Right ventricle myocardium inferior (tissue), 1 donor: Measurements from ENCODE around the gene SOCS2. TPM values are rescaled to one million over a fixed set of nuclear protein-coding genes. Genes with fewer than 3 reads are reported as not detected.
"Not testable (repeated sequence)": the region's sequence is repeated elsewhere in the genome, so short reads cannot be mapped to it uniquely, and the experiment has no call there.

Experiments
- ATAC-seq: fragments of 200-7000 bp; cut with Tn5 transposase; one replicate; pipeline ENCODE4 v1.9.1; 2020; ENCODE audit warnings: mild to moderate bottlenecking, moderate library complexity
- DNase-seq: peaks from one replicate; pipeline ENCODE4 v3.0.0; 2021; ENCODE audit errors: missing footprints
- intact Hi-C: fragments of 100-400 bp; cut with DNase I; formaldehyde crosslinking; loops from one replicate; pipeline ENCODE4 v1.11.0; 2022
- total RNA-seq: library from RNA; stranded (reverse); fragmentation: NEBNext Ultra II Directional; extraction: Animal tissue kit (Norgen Biotek cat#: 25700); gene quantifications from one replicate; pipeline ENCODE4 v1.2.1, GENCODE V29; 2021
- donor health status: DM: no; HTN: yes; CAD: no; lungs with severe emphysema.

The SOCS2 gene
- total RNA-seq, 1 donor from 2014 or later: 7.2 TPM

- intact Hi-C loops: no loop called here
- DNase-seq: no peak
- ATAC-seq: no peak
These were observed 44.2 kb downstream of the SOCS2 start for GRCh38 chr12:93616584-93617101.

- intact Hi-C loops: no loop called here
- no peak for ATAC-seq
- no peak for DNase-seq
These were observed 46.5 kb downstream of the SOCS2 start for GRCh38 chr12:93618891-93619410.

- intact Hi-C loops: no loop called here
- no peak for ATAC-seq
- DNase-seq: no peak
These were observed 49.5 kb downstream of the SOCS2 start for GRCh38 chr12:93621986-93622385.

- no peak for DNase-seq
- no peak for ATAC-seq
These were observed 50.0 kb downstream of the SOCS2 start for GRCh38 chr12:93622485-93622884.

GRCh38 chr12:93624595-93625294 lies 52.3 kb downstream of the SOCS2 start:
- ATAC-seq (no peak), DNase-seq (no peak)
- intact Hi-C loops: no loop called here

More at GRCh38 chr12:93622485-93622884, 50.0 kb downstream of the SOCS2 start:
- intact Hi-C loops: no loop called here

GRCh38 chr12:93625295-93625645 lies 52.8 kb downstream of the SOCS2 start:
- DNase-seq, ATAC-seq, intact Hi-C loops: not testable (repeated sequence)

GRCh38 chr12:93626160-93626559 lies 53.7 kb downstream of the SOCS2 start:
- ATAC-seq (no peak), DNase-seq (no peak)
- intact Hi-C loops: no loop called here

Other genes with a start within 250 kb of the SOCS2 start
- gene NUDT4, start 194.8 kb upstream of the SOCS2 start, total RNA-seq: 445 TPM
- 87.1 TPM for gene UBE2N, start 130.7 kb upstream of the SOCS2 start, total RNA-seq
- gene MRPL42, start 105.2 kb upstream of the SOCS2 start, total RNA-seq: 41.5 TPM
- 40.3 TPM for gene CRADD, start 104.7 kb downstream of the SOCS2 start, total RNA-seq